Stimulated activated CD4-positive, alpha-beta T cell treated with anti-CD3 and anti-CD28 coated beads, Interleukin-2, amount 100 ng/mL, for 24 hours (primary cell): ENCODE measurements around the gene GEMIN7.

ENCODE experiments used
- DNase-seq, 2 donors: peaks; one replicate each; pipeline ENCODE4 v3.0.0-alpha.2; 2020

GEMIN7 gene, protein sequence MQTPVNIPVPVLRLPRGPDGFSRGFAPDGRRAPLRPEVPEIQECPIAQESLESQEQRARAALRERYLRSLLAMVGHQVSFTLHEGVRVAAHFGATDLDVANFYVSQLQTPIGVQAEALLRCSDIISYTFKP

DNA sequence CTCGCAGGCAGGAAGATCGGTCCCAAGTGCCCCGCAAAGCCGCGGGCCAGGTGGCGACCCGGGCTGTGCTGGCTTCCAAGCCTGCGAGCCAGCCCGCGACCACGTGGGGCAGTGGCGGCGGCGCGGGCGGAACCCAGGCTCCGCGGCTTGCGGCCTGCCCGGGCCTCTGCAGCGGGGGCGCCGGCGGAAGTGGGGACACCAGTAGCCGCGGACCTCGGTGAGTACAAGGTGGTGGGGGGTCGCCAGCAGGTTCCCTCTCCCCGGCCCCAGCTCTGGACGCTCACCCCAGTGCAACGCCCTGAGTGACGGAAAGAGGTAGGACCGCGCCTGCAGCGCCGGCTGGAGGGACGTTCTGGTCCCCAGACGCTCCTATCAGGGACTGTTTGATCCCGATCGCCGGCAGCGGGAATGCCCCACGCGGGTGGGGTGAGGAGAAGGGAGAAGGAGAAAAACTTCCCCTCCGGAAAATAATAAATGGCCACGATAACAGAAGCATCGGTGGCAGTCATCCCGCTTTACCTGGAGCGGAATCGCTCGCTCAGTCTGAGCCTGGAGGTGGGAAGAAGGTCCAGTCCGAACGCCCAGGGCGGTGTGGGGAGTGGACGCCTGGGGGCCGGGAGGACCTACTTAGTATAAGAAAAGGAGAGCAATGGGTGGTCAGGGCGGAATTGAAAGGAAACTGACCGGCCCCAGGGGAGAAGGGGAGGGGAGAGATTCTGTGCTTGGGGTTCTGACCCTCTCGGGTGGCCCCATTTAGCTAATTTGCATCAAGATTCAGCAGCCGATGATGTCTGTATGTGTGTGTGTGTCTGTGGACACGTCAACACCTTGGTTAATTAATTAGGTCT, at the start of gene GEMIN7:
Gene GEMIN7 (plus strand): TSS at position 198 of the 848 bp plus-strand sequence. CDS start 10,855 bp downstream, outside the sequence.
- DNase-seq: peak; percentile 85 to 88

GRCh38 chr19:45030825-45031224, 48.2 kb upstream of the GEMIN7 start:
- no peak for DNase-seq

DNA sequence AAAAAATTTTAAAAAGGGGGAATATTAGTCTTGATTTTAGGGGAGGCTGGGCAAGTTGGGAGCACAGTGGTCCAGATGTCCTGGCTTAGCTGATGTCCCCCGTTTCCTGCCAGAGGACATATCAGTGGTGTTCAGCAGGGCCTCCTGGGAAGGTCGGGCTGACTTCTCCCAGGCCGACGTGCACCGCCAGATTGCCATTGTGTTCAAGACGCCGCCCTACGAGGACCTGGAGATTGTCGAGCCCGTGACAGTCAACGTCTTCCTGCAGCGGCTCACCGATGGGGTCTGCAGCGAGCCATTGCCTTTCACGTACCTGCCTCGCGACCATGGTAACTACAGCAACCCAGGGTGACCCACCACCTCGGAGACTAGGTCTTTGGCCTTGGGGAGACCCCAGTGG, 46.6 kb upstream of the GEMIN7 start:
- DNase-seq: no peak

DNA sequence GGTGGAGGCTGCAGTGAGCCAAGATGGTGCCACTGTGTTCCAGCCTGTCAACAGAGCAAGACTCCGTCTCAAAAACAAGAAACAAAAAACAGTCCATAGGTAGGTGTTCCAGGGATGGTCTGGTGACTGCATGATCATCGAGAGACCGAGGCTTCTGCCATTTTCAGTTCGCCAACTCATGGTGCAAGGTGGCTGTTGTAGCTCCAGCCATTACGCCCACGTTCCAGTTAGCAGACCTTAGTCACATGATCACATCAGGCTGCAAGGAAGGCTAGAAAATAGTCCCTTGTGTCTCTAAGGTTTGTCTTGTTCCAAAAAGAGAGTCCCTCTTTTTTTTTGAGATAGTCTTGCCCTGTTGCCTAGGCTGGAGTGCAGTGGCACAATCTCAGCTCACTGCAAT, 43.3 kb upstream of the GEMIN7 start:
- no peak for DNase-seq

GRCh38 chr19:45037393-45038169, 41.5 kb upstream of the GEMIN7 start:
- DNase-seq: no peak

DNA sequence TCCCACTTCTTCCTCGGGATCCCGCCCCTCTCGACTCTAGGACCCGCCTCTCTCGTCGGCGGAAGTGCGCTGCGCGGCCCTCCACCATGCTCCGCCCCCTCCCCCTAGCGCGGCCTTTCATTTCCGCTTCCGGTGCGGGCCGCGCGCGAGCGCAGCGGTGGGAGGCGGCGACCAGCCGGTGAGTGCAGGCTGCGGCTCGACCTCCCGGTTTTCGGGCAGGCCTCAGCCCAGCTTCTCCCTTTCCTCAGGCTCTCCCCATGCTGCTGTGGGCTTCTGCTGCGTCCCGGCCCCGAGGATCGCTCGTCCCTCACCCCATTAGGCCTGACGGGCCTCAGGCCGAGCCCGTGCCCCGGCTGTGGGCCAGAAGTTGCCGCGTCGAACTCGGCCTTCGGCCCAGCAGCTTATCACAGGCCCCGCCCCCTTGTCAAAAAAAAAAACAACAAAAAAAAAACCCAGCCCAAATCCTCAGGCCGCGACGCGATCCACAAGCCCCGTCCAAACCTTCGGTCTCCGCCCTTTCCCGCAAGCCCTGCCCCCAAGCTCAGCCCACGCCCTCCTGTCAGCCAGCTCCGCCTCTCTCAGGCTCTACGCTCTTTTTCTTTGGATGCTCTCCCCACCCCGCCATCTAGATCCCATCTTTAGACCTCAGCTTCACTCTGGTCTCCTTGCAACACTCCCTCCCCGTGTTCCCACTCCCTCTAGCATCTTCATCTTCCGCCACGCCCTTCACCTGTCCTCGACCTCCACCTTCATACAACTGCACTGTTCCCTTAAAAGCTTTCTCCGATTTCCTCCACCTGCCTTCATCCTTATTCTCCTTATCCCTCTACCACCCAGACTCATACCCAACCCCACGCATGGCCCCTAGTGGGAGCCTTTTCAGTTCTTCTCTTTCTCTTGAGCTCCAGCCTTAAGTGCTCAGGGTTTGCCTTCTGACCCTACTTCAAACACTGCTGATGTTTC, 39.8 kb upstream of the GEMIN7 start, which contains the start of gene CLASRP:
Gene CLASRP (plus strand): TSS at position 115 of the 963 bp plus-strand sequence. CDS start 1,168 bp downstream, outside the sequence.
- DNase-seq: peak; percentile 91 to 92

GRCh38 chr19:45040059-45040771, 38.8 kb upstream of the GEMIN7 start:
- DNase-seq: no peak

GRCh38 chr19:45041125-45041524, 37.9 kb upstream of the GEMIN7 start:
- DNase-seq: no peak

DNA sequence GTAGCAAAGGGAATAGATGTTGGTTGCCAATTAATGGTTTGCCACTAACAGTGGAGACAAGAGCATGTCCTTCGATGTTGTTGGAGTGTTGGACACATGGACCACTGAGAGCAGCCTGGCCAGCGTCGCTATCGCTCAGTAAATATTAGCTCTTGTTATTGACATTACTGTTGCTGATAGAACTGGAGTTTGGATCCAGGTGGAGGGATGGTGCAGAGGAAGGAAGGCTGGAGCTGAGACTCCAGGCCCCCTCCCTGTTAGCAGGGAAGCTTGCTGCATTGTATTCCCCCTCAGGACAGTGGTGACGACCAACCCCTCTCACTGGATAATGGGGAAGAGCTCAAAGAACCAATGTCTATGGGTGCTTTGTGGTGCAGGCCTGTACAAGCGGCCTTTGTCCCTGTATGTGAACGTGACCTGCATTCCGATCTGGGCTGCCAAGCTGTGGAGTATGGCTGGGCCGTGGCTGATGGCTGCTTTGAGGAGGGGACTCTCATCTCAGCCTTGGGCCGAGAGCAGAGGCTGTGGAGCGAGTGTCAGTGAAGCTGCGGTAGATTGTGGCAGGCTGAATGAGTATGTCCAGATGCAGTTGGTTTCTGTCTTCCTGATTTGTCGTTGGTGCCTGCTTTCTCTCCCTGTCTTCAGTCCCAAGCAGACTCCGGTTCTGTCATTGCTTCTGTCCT, 33.2 kb upstream of the GEMIN7 start:
- DNase-seq: no peak

DNA sequence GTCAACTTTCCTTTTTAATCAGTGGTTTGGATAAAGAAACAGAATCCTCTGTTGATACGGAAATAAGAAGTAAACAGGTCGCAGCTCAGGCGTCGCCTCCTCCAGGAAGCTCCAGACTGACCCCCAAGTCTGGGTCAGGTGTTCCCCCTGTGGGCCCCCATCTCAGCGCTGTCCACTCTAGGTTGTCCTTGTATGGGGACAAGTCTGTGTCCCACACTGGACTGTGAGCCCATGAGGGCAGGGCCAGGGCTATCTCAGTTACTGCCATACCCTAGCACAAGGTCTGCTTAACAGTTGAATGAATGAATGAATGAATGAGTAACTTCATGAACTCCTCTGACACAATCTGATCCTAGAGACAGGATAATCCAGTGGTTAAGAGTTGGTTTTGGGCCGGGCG, 32.7 kb upstream of the GEMIN7 start:
- DNase-seq: no peak

DNA sequence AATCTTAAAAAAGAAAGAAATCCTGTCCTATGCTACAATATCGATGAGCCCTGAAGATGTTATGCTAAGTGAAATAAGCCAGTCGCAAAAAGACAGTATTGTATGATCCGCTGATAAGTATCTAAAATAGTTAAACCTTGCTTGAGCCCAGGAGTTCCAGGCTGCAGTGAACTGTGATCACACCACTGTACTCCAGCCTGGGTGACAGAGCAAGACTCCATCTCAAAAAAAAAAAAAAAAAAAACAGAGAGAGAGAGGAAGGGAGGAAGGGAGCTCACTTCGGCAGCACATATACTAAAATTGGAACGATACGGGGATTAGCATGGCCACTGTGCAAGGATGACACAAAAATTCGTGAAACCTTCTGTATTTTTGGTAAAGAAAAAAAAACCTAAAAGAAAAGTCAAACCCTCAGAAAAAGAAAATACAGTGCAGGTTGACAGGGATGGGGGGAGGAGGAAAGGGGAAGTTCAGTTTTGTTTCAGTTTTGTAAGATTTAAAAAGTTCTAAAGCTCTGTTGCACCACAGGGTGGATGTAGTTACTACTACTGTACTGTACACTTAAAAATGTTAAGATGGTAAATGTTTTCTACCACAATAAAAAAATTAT, 31.8 kb upstream of the GEMIN7 start:
- no peak for DNase-seq

DNA sequence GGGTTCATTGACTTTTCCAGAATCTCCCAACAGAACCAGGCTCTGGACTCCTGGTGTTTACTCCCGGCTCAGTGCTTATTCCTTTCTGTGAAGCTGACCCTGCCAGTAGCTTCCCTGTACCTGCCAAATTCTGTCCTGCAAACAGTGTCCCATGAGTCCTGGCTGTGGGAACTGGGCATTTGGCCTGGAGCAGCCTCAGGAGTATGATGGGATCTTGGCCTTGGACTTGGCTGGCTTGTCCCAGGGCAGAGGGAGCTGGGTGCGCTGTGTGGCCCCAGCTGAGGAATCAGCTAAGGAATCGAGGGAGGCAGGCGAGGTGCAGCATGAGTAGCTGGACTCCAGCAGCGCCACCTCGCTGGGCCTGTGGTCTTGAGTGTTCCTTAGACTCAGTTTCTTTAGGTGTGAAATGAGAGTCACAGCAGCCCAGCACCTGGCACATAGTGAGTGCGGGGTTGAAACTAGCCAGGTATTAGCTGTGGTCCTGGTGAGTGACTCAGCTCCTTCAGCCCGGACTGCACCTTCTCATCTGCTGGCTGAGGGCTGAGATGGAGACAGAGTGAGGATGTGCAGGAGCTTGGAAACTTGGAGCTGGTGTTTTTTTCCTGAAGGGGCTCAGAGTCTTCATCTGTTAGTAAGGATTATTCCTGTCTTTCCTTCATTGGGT, 29.9 kb upstream of the GEMIN7 start:
- no peak for DNase-seq

GRCh38 chr19:45050036-45050435, 29.0 kb upstream of the GEMIN7 start:
- no peak for DNase-seq

GRCh38 chr19:45051929-45052579, 27.0 kb upstream of the GEMIN7 start:
- DNase-seq: no peak

GRCh38 chr19:45056831-45057230, 22.2 kb upstream of the GEMIN7 start:
- no peak for DNase-seq

DNA sequence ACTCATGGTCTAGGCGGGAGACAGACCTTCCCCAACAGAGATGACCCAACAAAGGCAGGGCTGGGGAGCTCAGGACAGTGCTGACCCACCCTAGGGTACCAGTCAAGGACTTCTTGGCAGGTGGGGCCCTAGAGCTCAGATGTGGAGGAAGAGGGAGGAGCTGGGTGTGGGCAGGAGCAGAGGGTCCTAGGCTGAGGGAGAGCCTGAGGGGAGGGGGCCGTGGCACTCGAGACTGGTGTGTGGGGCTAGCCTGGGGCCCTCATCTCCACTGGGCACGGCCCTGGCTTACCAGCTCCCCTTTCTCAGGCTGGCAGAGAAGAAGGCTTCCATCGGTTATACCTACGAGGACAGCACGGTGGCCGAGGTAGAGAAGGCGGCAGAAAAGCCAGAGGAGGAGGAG, 21.6 kb upstream of the GEMIN7 start:
- no peak for DNase-seq

- no peak for DNase-seq
Observed at GRCh38 chr19:45058622-45059159, 20.4 kb upstream of the GEMIN7 start.

GRCh38 chr19:45059258-45059965, 19.6 kb upstream of the GEMIN7 start:
- peak; percentile 86 to 90 for DNase-seq

DNA sequence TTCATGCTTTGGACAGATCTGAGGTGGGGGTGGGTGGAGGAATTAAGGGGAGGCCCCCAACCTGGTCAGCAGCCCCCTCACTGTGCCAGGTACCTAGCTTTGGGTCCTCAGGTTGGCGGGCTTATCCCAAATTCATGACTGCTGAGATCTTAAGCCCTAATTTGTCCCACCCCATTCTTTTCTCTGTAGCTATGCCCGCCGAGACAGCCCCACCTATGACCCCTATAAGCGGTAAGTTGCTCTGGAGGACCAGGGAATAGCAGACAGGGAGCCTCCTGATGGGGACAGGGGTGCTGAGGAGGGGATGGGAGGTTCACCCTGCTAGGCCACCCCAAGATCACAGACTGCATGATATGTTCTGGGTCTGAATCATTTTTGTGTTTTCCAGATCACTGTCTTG, 17.1 kb upstream of the GEMIN7 start:
- no peak for DNase-seq
